Coronary artery (tissue), 2 donors: Measurements from ENCODE around the gene SLC35A4.

Experiments used
- DNase-seq: peaks from one replicate; pipeline ENCODE4 v3.0.0-alpha.2; 2017; ENCODE audit warnings: low spot score
- H3K27ac ChIP-seq, 2 donors: fragments of 200-600 bp; sonication (generic); one replicate each; pipeline ENCODE4 v1.5.1; 2016 to 2019
- H3K4me3 ChIP-seq: fragments of 200-600 bp; sonication (generic); 2 replicates; pipeline ENCODE4 v1.5.1; 2016; ENCODE audit warnings: mild to moderate bottlenecking, moderate library complexity
- TF ChIP-seq, protein P1 (sequence below): fragments of 200-600 bp; sonication (generic); IDR thresholded peaks from one replicate; pipeline ENCODE4 v1.5.1; 2019; ENCODE audit warnings: antibody characterized with exemption

Gene SLC35A4

GRCh38 chr5:140564196-140565023 lies at the start of gene SLC35A4, which contains the start of gene APBB3:
TSS of gene SLC35A4 (plus strand) at chr5:140564828. CDS start at chr5:140567170, 2,342 bp downstream.
TSS of gene APBB3 (minus strand) at chr5:140564598. CDS start at chr5:140564245, 353 bp downstream.
- peak within 1 kb of the TSS; percentile 88 to 95 for H3K27ac ChIP-seq

DNA sequence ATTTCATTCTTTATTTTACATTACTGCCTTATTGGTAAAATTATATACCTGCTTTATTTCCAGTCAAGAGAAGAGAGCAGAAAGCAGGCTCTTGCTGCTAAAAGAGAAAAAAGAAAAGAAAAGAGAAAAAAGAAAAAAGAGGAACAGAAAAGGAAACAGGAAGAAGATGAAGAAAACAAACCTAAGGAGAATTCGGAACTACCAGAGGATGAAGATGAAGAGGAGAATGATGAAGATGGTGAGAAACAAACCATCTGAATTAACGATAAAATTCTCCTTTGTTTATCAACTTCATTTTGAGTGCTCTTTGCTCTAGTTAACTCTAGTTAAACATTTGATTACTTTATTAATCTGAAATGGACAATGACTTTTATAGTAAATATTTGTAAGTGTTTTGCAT lies 40.6 kb upstream of the SLC35A4 start:
- TF ChIP-seq, protein P1, sequence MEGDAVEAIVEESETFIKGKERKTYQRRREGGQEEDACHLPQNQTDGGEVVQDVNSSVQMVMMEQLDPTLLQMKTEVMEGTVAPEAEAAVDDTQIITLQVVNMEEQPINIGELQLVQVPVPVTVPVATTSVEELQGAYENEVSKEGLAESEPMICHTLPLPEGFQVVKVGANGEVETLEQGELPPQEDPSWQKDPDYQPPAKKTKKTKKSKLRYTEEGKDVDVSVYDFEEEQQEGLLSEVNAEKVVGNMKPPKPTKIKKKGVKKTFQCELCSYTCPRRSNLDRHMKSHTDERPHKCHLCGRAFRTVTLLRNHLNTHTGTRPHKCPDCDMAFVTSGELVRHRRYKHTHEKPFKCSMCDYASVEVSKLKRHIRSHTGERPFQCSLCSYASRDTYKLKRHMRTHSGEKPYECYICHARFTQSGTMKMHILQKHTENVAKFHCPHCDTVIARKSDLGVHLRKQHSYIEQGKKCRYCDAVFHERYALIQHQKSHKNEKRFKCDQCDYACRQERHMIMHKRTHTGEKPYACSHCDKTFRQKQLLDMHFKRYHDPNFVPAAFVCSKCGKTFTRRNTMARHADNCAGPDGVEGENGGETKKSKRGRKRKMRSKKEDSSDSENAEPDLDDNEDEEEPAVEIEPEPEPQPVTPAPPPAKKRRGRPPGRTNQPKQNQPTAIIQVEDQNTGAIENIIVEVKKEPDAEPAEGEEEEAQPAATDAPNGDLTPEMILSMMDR, result no peak
- H3K27ac ChIP-seq, result no peak overlapping the region
- DNase-seq, result no peak

More at GRCh38 chr5:140564196-140565023, at the start of gene SLC35A4, which contains the start of gene APBB3:
- TF ChIP-seq, protein P1, result no peak
- peak; percentile 99 for DNase-seq
- H3K4me3 ChIP-seq, result peak within 1 kb of the TSS; percentile 78

DNA sequence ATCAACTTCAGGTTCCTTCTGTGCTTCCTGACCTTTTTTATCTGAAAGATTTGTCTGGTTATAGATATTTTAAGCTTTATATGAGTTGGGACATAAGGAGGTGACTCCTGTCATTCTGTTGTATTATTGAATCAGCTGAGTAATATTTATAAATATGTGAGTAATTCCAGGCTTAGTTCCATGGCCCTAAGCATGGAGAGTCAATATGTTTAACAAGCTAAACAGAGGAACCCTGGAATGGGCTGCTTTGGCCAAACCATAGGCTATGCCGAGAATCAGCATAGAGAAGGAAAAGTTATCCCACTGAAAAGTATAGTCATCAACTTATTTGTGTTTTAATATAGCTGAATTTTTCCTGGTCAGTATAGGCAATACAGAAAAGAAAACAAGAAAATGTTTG lies 24.4 kb upstream of the SLC35A4 start:
- DNase-seq, result no peak
- Histone ChIP-seq H3K27ac (no peak overlapping the region), H3K4me3 (no peak overlapping the region)
- TF ChIP-seq, protein P1, result no peak

More for the DNA sequence above, 40.6 kb upstream of the SLC35A4 start:
- H3K4me3 ChIP-seq, result no peak overlapping the region

DNA sequence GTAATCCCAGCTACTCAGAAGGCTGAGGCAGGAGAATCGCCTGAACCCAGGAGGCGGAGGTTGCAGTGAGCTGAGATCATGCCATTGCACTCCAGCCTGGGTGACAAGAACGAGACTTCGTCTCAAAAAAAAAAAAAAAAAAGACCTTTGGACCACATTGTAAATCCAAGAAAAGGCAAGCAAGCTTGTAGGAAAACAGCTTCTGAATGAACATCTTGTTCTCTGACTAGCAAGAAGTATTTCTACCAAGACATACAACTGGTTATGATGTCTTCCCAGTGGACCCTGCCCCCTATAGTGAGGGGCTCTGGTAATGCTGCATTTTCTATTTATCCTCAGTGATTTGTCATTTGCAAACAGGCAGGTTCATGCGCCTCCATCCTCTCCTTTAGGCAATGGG lies 21.7 kb upstream of the SLC35A4 start:
- H3K4me3 ChIP-seq, result no peak overlapping the region
- TF ChIP-seq, protein P1, result no peak
- H3K27ac ChIP-seq, result no peak overlapping the region
- no peak for DNase-seq

DNA sequence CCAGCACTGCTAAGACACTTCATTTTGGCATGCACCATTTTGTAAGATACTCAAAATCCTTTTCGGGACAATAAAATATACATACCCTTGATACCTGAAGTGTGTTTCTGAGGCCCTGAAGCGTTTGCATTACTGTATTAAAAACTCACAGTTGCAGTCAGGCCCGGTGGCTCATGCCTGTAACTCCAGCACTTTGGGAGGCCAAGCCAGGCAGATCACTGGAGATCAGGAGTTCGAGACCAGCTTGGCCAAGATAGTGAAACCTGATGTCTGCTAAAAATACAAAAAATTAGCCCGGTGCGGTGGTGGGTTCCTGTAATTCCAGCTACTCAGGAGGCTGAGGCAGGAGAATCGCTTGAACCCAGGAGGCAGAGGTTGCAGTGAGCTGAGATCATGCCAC lies 19.6 kb upstream of the SLC35A4 start:
- DNase-seq, result no peak
- Histone ChIP-seq H3K4me3 (no peak overlapping the region), H3K27ac (no peak overlapping the region)
- TF ChIP-seq, protein P1, result no peak

DNA sequence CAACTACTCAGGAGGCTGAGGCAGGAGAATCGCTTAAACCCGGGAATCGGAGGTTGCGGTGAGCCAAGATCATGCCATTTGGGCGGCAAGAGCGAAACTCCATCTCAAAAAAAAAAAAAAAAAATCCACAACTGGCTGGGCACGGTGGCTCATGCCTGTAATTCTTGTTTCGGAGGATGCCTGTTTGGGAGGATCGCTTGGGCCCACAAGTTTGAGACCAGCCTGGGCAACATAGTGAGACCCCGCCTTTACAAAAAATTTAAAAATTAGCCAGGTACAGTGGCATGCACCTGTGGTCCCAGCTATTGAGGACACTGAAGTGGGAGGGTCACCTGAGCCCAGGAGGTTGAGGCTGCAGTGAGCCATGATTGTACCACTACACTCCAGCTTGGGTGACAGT lies 19.0 kb upstream of the SLC35A4 start:
- TF ChIP-seq, protein P1, result no peak
- DNase-seq, result no peak
- Histone ChIP-seq H3K4me3 (no peak overlapping the region), H3K27ac (no peak overlapping the region)
